Thoracic aorta (tissue), 2 donors: Measurements from ENCODE around the gene PLCXD3. TPM values are rescaled to one million over a fixed set of nuclear protein-coding genes. Genes with fewer than 3 reads are reported as not detected.

Experiments
- ATAC-seq: fragments of 150-250 bp; one replicate; pipeline ENCODE4 v1.8.0; 2017; ENCODE audit warnings: low read depth; ENCODE audit not compliant: insufficient number of reproducible peaks, low FRiP score
- DNase-seq: peaks from one replicate; pipeline ENCODE4 v3.0.0-alpha.2; 2020; ENCODE audit warnings: low spot score
- H3K27ac ChIP-seq, 2 donors: fragments of 200-600 bp; sonication (generic); 1 replicate in 1 of 2; 2 replicates in 1 of 2; pipeline ENCODE4 v1.5.1; 2016; ENCODE audit warnings: mild to moderate bottlenecking in 2 of 2, moderate library complexity in 2 of 2
- H3K27me3 ChIP-seq: fragments of 200-600 bp; sonication (generic); replicated peaks from 2 replicates; pipeline ENCODE4 v1.6.0; 2016; ENCODE audit warnings: mild to moderate bottlenecking; ENCODE audit not compliant: insufficient read depth
- H3K36me3 ChIP-seq: fragments of 200-600 bp; sonication (generic); one replicate; pipeline ENCODE4 v1.5.1; 2016
- H3K4me1 ChIP-seq, 2 donors: fragments of 200-600 bp; sonication (generic); 1 replicate in 1 of 2; 2 replicates in 1 of 2; pipeline versions ENCODE4 v1.5.1 to v1.6.0; 2016; ENCODE audit warnings: low read depth in 2 of 2, mild to moderate bottlenecking in 1 of 2; ENCODE audit not compliant: control insufficient read depth in 1 of 2
- H3K4me3 ChIP-seq: fragments of 200-600 bp; sonication (generic); 2 replicates; pipeline ENCODE4 v1.5.1; 2016; ENCODE audit warnings: mild to moderate bottlenecking
- H3K9me3 ChIP-seq: fragments of 200-600 bp; sonication (generic); 2 replicates; pipeline ENCODE4 v1.5.1; 2016
- CTCF ChIP-seq: fragments of 200-600 bp; sonication (generic); IDR thresholded peaks from one replicate; pipeline ENCODE4 v1.5.1; 2019; ENCODE audit warnings: antibody characterized with exemption
- total RNA-seq, 2 donors: library from RNA; depleted of rRNA; stranded (reverse); fragments of >200 nt; gene quantifications; one replicate each; pipeline versions ENCODE4 v1.1.0 to v1.2.3, GENCODE V29; 2016

PLCXD3 gene
- total RNA-seq, 2 donors from 2014 or later, result 4.3 to 5.9 TPM

GRCh38 chr5:41371738-41372137 lies 138.7 kb downstream of the PLCXD3 start:
- no peak for ATAC-seq
- Histone ChIP-seq H3K27ac (no peak overlapping the region), H3K36me3 (no peaks in the 10 kb centered on the region), H3K4me3 (no peak overlapping the region), H3K9me3 (no peaks in the 10 kb centered on the region), H3K27me3 (no peaks in the 10 kb centered on the region), H3K4me1 (no peaks in the 10 kb centered on the region)
- no peak for TF ChIP-seq CTCF
- DNase-seq, result no peak

- TF ChIP-seq CTCF, result no peak
- no peaks in the 10 kb centered on the region for H3K36me3 ChIP-seq
- ATAC-seq, result no peak
These were observed 139.9 kb downstream of the PLCXD3 start for GRCh38 chr5:41370482-41370881.

GRCh38 chr5:41369799-41370198 lies 140.6 kb downstream of the PLCXD3 start:
- Histone ChIP-seq H3K4me3 (no peak overlapping the region), H3K27me3 (no peaks in the 10 kb centered on the region), H3K27ac (no peak overlapping the region), H3K4me1 (no peaks in the 10 kb centered on the region), H3K9me3 (no peaks in the 10 kb centered on the region), H3K36me3 (no peaks in the 10 kb centered on the region)
- no peak for ATAC-seq
- no peak for DNase-seq
- TF ChIP-seq CTCF, result no peak

More at GRCh38 chr5:41370482-41370881, 139.9 kb downstream of the PLCXD3 start:
- Histone ChIP-seq H3K27me3 (no peaks in the 10 kb centered on the region), H3K4me3 (no peak overlapping the region), H3K4me1 (no peaks in the 10 kb centered on the region), H3K27ac (no peak overlapping the region), H3K9me3 (no peaks in the 10 kb centered on the region)
- DNase-seq, result no peak

GRCh38 chr5:41368158-41368557 lies 142.2 kb downstream of the PLCXD3 start:
- H3K27me3 ChIP-seq, result no peaks in the 10 kb centered on the region
- no peak for ATAC-seq

GRCh38 chr5:41365369-41365768 lies 145.0 kb downstream of the PLCXD3 start:
- DNase-seq, result no peak

More at GRCh38 chr5:41368158-41368557, 142.2 kb downstream of the PLCXD3 start:
- Histone ChIP-seq H3K27ac (no peak overlapping the region), H3K4me3 (no peak overlapping the region), H3K36me3 (no peaks in the 10 kb centered on the region), H3K9me3 (no peaks in the 10 kb centered on the region), H3K4me1 (no peaks in the 10 kb centered on the region)
- TF ChIP-seq CTCF, result no peak
- no peak for DNase-seq

More at GRCh38 chr5:41365369-41365768, 145.0 kb downstream of the PLCXD3 start:
- no peak for TF ChIP-seq CTCF
- no peak overlapping the region for H3K4me3 ChIP-seq
- H3K27me3 ChIP-seq, result no peaks in the 10 kb centered on the region
- no peaks in the 10 kb centered on the region for H3K4me1 ChIP-seq
- no peak for ATAC-seq
- no peak overlapping the region for H3K27ac ChIP-seq
- H3K36me3 ChIP-seq, result no peaks in the 10 kb centered on the region
- no peaks in the 10 kb centered on the region for H3K9me3 ChIP-seq
